Effector CD8-positive, alpha-beta T cell (primary cell): Measurements from ENCODE around the gene STK24.

Source experiments
- DNase-seq: peaks from one replicate; lab custom pipeline; 2025; lab: John Stamatoyannopoulos, UW

Gene STK24

GRCh38 chr13:98490195-98490836, 86.6 kb downstream of the STK24 start:
- no peak for DNase-seq

DNA sequence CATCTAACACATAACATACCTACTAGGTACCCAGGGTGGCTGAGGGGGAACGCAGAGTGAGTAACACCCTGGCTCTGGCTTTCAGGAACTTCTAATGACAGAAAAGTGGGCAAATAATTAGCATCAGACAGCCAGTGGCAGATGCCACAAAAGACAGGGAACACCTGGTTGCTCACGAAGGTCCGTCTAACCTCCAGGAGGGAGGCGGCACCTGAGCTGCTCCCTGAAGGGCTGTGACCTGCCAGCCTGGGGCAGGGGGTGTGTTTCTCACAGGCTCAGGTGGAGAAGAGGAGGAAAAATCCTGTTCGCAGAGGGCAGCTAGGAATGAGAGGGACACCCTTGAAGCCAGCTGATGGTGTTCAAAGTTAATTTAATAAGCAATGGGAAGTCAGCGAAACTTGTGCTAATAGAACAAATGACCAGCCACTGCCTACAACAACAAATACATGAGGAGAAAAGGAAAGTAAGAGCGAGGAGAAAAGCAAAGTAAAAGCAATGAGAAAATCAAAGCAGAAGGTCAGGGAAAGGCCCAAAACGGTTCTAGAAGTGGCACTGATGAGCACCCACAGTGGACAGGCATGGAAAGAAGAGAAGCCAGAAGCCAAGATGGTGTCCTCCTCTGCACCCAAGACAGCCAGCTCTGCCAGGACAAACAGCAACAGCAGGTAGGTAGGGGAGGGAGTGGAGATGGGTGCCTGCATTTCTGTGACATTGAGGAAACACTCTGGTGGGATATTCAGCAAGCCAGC, 87.3 kb downstream of the STK24 start:
- DNase-seq: no peak

GRCh38 chr13:98488736-98489135, 88.2 kb downstream of the STK24 start:
- DNase-seq: no peak

- DNase-seq: no peak
Measured at GRCh38 chr13:98487522-98487921, 89.4 kb downstream of the STK24 start.

DNA sequence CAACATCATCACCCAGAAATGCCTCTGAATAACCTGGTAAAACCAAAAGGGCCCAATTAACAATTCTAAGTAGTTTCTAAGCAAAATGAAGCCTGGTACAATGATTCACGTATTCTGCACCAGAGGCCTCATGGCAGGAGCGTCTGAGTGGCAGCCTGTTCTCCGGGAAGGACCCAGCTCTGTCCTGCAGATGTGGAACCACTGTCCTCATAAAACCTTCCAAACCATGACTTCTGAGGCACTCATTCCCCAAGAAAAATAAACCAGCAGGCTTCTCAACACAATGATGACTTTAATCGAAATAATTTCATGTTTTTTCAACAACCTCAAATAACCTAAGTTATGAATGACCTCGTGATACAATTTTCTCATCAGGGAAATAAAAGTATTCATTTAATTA, 89.9 kb downstream of the STK24 start:
- DNase-seq: no peak

DNA sequence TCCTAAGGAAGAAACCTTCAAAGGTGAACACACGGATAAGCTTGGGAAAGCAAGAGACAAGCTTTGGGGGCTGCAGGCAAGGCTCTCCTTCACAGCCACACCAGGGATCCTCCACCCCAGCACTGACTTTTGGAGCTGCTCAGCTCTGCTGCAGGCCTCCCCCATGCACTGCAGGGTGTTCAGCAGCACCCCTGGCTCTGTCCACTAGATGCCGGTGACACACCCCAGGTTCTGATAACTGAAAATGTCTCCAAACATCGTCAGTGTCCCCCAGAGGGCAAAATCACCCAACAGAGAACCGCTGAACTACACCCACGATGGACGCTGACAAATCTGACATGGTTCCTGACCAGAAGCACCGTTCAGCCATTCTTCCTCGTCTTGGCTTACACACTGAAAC, 90.5 kb downstream of the STK24 start:
- DNase-seq: no peak

DNA sequence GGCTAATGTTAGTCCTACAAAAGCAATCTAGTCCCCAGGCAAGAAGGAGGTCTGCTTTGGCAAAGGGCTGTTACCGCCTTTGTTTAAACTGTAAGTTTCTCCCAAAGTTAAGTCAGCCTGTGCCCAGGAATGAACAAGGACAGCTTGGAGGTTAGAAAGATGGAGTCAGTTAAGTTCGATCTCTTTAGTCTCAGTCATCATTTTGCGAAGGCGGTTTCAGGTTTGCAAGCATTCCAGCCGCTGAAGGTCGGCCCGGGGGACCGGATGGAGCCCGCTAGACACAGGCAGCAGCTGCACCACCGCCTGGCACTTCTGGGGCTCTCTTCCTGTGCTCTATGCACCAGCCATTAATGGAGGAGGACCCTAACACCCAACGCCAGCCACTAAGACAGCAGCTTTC, 91.3 kb downstream of the STK24 start:
- no peak for DNase-seq

DNA sequence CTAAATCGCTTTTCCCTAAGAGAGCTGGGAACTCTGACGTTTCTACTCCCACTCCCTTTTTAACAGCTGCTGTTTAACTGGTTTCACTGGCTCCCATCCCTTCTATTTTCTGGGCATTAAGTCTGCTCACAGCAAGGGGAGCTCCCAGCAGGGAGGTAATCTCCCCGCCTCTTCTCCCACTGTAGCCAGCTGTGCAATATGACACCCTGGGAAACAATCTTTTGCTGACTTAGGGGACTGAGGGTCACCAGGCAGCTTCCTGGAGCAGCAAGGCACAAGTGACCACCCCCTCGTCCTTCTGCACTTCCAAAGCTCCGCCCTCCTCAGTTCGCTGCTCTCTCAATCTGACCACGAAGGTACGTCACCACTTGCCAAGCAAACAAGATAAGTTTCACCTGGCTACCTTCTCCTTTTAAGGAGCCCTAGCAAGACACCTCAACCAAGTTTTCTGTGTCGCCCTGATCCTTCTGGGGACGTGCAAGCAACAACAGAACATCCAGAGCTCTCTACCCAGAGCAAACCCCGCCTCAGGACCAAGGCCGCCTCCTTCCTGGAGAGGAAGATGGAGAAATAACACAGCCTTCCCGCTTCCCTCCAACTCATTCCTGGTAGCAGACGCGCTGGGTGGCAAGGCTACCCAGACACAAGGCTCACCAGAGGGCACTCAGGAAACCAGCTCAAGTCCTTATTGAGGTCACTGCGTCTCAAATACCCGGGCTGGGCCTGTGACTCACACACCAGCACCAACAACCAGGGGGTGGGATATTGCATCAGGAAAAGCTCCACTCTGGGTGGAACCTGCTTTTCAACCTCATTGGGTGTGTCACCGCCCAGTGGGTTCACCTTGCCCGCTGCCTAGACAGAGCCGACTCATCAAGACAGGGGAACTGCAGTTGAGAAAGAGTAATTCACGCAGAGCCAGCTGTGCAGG, 92.4 kb downstream of the STK24 start:
- no peak for DNase-seq

- no peak for DNase-seq
Measured at GRCh38 chr13:98483601-98484288, 93.2 kb downstream of the STK24 start.

GRCh38 chr13:98482476-98483444, 94.1 kb downstream of the STK24 start:
- DNase-seq: no peak

DNA sequence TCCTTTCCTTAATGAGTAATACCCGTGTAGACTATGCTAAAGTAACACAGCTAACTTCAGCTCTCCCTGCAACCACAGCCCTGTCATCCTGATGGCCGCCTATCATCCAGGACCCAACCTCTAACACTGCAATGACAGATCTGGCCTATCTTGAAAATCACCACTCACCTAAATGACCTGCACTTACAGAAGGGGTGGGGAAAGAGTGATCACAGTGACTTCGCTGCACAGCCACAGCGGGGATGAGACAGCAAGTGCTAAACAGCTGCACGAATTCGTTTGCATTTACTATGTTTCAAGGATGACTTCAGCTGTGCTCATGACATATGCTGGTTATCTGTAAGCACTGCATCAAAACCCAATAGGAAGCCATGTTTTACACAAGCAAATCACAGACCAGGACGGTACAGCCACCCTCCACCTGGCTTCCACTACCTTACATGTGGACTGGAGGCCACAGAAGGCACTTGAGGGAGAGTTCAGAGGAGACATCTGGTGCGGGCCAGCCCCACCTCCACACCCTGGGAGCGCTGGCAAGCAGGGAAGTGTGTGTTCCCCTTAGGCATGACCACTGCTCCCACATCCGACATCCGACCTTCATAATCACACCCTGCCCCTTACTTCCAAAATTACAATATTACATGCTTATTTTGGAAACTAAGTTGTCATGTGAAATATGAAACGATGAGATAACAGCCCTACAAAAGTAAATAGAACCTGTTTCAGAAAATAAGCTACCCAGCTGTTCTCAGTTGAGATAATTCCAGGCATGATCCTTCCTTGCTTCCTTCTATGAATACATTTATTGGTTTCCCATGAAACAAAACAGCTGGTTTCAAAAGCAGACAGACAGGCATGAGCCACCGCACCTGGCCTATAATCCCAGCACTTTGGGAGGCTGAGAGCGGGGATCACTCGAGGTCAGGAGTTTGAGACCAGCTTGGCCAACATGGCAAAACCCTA, 95.7 kb downstream of the STK24 start:
- no peak for DNase-seq

DNA sequence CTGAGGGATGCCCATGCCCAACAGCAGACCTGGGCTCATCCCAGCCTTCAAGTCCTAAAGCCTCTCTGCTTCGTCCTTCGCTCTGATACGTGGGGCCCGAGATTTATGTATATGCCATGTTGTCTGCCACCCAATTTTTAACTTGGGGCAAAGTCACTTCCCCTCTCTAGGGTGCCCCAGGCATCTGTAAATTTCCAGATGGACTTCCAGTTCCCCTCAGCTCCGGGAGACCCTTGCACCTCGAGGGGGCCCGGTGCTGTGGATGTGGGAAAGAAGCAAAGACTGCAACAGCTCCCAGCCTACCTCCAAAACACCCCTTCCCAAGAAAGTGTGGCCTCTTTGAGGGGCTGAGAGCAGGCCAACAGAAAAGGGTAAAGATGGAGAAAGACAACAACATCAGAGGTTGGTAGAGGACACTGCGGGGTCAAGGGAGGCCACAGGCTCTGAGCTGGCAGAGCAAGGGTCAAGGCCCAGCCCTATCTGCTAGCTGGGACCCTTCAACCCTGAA, 97.4 kb downstream of the STK24 start:
- no peak for DNase-seq

GRCh38 chr13:98478189-98479129, 98.4 kb downstream of the STK24 start:
- no peak for DNase-seq

DNA sequence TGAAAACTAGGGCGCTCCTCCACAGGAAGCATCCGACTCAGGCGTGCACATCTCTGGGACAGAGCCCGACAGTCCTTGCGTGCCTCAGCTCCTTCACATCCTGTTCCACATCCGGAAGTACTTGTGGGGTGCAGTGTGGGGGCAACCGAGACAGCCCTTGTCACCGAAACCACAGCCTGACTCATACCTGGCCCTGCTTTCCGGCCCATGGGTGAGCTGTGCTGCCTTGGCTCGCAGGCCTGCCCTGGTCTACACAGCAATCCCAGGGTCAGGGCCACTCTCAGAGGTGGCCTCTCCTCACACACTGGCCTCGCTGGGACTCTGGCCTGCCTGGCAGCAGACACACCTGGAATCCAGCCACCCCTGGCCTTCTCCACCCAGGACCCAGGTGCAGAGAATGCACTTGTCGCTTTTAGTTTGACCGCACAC, 100.4 kb downstream of the STK24 start:
- peak; percentile 36 for DNase-seq

- DNase-seq: no peak
Measured at GRCh38 chr13:98476106-98476505, 100.8 kb downstream of the STK24 start.

DNA sequence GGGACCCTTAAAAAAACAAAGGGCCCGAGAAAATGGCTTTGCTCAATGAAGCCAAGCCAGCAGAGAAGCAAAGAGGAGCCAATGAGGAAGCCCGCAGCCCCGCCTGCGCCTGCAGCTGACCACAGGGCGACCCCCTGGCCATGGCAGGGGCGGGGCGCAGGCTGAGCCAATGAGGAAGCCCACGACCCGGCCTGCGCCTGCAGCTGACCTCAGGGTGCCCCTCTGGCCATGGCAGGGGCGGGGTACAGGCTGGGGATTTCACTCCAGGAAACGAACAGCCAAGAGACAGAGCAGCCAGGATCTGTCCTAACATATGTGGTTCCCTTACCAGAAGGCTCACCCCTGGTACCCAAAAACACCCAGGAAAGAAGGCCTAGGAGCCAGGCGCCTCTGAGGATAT, 101.4 kb downstream of the STK24 start:
- DNase-seq: no peak

- DNase-seq: no peak
Measured at GRCh38 chr13:98474761-98475160, 102.1 kb downstream of the STK24 start.

GRCh38 chr13:98474292-98474691, 102.6 kb downstream of the STK24 start:
- DNase-seq: no peak
